Trophoblast cell (in vitro differentiated cells and primary cell): Measurements from ENCODE around the gene ART4.

Source experiments
- DNase-seq, 2 donors: peaks; one replicate each; pipeline ENCODE4 v3.0.0-alpha.2; 2016
- H2AFZ ChIP-seq: 2 replicates; pipeline ENCODE4 v1.6.1; 2013; ENCODE audit warnings: low read length, moderate library complexity, mild to moderate bottlenecking; ENCODE audit not compliant: insufficient read depth, poor library complexity
- H2AK5ac ChIP-seq: 2 replicates; pipeline ENCODE4 v1.6.1; 2013; ENCODE audit warnings: mild to moderate bottlenecking, low read length
- H2BK120ac ChIP-seq: 2 replicates; pipeline ENCODE4 v1.6.1; 2013; ENCODE audit warnings: low read length, mild to moderate bottlenecking, moderate library complexity; ENCODE audit not compliant: insufficient read depth, poor library complexity
- H2BK12ac ChIP-seq: 2 replicates; pipeline ENCODE4 v1.6.1; 2013; ENCODE audit warnings: mild to moderate bottlenecking, low read length, moderate library complexity
- H2BK5ac ChIP-seq: 2 replicates; pipeline ENCODE4 v1.6.1; 2013; ENCODE audit warnings: low read length, low read depth, moderate library complexity, mild to moderate bottlenecking; ENCODE audit not compliant: poor library complexity
- H3K14ac ChIP-seq: 2 replicates; pipeline ENCODE4 v1.6.1; 2013; ENCODE audit warnings: mild to moderate bottlenecking, low read length
- H3K18ac ChIP-seq: 2 replicates; pipeline ENCODE4 v1.6.1; 2013; ENCODE audit warnings: mild to moderate bottlenecking, low read length
- H3K23ac ChIP-seq: 2 replicates; pipeline ENCODE4 v1.6.1; 2013; ENCODE audit warnings: low read length
- H3K27ac ChIP-seq: 2 replicates; pipeline ENCODE4 v1.5.1; 2013; ENCODE audit warnings: low read depth, mild to moderate bottlenecking, inconsistent platforms, low read length, moderate library complexity
- H3K27me3 ChIP-seq: 2 replicates; pipeline ENCODE4 v1.6.1; 2013; ENCODE audit warnings: inconsistent platforms, mild to moderate bottlenecking, low read length, moderate library complexity; ENCODE audit not compliant: insufficient read depth
- H3K36me3 ChIP-seq, 2 experiments: 1 replicate in 1 of 2; 2 replicates in 1 of 2; pipeline ENCODE4 v1.6.1; 2013; ENCODE audit warnings: low read length in 2 of 2, mild to moderate bottlenecking in 2 of 2, moderate library complexity in 1 of 2; ENCODE audit not compliant: insufficient read depth in 2 of 2, control insufficient read depth in 1 of 2
- H3K4ac ChIP-seq: 2 replicates; pipeline ENCODE4 v1.6.1; 2013; ENCODE audit warnings: low read depth, mild to moderate bottlenecking, low read length, moderate library complexity
- H3K4me1 ChIP-seq, 2 experiments: 1 replicate in 1 of 2; 2 replicates in 1 of 2; pipeline ENCODE4 v1.6.1; 2013; ENCODE audit warnings: low read length in 2 of 2, mild to moderate bottlenecking in 2 of 2, moderate library complexity in 1 of 2; ENCODE audit not compliant: insufficient read depth in 2 of 2, control insufficient read depth in 1 of 2
- H3K4me2 ChIP-seq: 2 replicates; pipeline ENCODE4 v1.6.1; 2013; ENCODE audit warnings: inconsistent platforms, mild to moderate bottlenecking, low read length, moderate library complexity
- H3K4me3 ChIP-seq: 2 replicates; pipeline ENCODE4 v1.5.1; 2013; ENCODE audit warnings: mild to moderate bottlenecking, low read depth, low read length, inconsistent platforms
- H3K79me1 ChIP-seq: one replicate; pipeline ENCODE4 v1.6.1; 2013; ENCODE audit warnings: low read length
- H3K79me2 ChIP-seq: 2 replicates; pipeline ENCODE4 v1.6.1; 2013; ENCODE audit warnings: low read length, mild to moderate bottlenecking; ENCODE audit not compliant: control insufficient read depth, insufficient read depth, poor library complexity
- H3K9ac ChIP-seq: 2 replicates; pipeline ENCODE4 v1.6.1; 2013; ENCODE audit warnings: mild to moderate bottlenecking, low read length
- H3K9me3 ChIP-seq: 2 replicates; pipeline ENCODE4 v1.6.1; 2013; ENCODE audit warnings: low read depth, mild to moderate bottlenecking, control low read depth, inconsistent platforms, low read length; ENCODE audit not compliant: insufficient read depth
- H4K12ac ChIP-seq: 2 replicates; pipeline ENCODE4 v1.6.1; 2013; ENCODE audit warnings: low read depth, mild to moderate bottlenecking, low read length, moderate library complexity
- H4K8ac ChIP-seq: 2 replicates; pipeline ENCODE4 v1.6.1; 2013; ENCODE audit warnings: low read depth, mild to moderate bottlenecking, low read length, moderate library complexity
- H4K91ac ChIP-seq: one replicate; pipeline ENCODE4 v1.6.1; 2013; ENCODE audit warnings: low read depth, mild to moderate bottlenecking, low read length, moderate library complexity
- WGBS: extraction: QIAGEN DNeasy Blood & Tissue Kit; methylation state at CpG from one replicate; pipeline ENCODE4 v1.1.7; 2013; ENCODE audit warnings: missing lambda C conversion rate; ENCODE audit not compliant: insufficient read length, insufficient coverage; ENCODE audit errors: extremely low coverage; 5-methylcytosine and 5-hydroxymethylcytosine counted together

Gene ART4

DNA sequence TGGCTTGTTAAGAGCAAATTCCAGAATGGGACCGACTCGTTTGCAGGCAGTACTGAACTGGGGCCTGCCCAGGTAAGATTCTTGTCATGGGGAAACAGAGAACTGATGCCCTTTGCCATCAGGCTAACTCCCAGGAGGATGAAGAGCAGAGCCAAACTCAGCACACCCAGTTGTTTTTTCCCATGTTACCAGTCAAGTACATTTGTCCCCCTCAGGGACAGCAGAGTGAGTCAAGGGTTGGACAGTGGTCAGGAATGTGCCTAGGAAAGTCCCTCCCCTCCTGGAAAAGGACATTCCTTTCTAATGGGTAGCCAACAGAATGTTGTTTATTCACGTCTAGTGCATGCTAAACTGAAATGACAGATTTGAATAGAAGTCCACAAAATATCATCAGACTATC, 1.6 kb downstream of the ART4 start:
- no peak overlapping the region for H4K12ac ChIP-seq
- WGBS = no CpG with 5 or more reads among the region's 3 CpGs
- H3K36me3 ChIP-seq = no peaks in the 10 kb centered on the region
- H3K9me3 ChIP-seq = no peaks in the 10 kb centered on the region
- peak overlapping the region; percentile 56 for H3K27ac ChIP-seq
- peak overlapping the region; percentile 45 for H3K4me2 ChIP-seq
- H4K91ac ChIP-seq = no peak overlapping the region
- no peak overlapping the region for H3K4me3 ChIP-seq
- H3K4ac ChIP-seq = peak overlapping the region; percentile 30
- no peak overlapping the region for H2AK5ac ChIP-seq
- no peak overlapping the region for H3K14ac ChIP-seq
- no peak overlapping the region for H2AFZ ChIP-seq
- H3K9ac ChIP-seq = no peak overlapping the region
- DNase-seq = peak; percentile 79 to 92
- H4K8ac ChIP-seq = no peak overlapping the region
- peak overlapping the region; percentile 25 for H2BK12ac ChIP-seq
- H3K79me1 ChIP-seq = peaks cover 11% of the 10 kb centered on the region
- no peak overlapping the region for H3K18ac ChIP-seq
- peak overlapping the region; percentile 3 for H2BK120ac ChIP-seq
- H3K4me1 ChIP-seq = peaks cover 3 to 13% of the 10 kb centered on the region in 2 experiments
- no peaks in the 10 kb centered on the region for H3K27me3 ChIP-seq
- H3K79me2 ChIP-seq = peaks cover 2% of the 10 kb centered on the region
- H2BK5ac ChIP-seq = peak overlapping the region; percentile 42
- no peak overlapping the region for H3K23ac ChIP-seq

DNA sequence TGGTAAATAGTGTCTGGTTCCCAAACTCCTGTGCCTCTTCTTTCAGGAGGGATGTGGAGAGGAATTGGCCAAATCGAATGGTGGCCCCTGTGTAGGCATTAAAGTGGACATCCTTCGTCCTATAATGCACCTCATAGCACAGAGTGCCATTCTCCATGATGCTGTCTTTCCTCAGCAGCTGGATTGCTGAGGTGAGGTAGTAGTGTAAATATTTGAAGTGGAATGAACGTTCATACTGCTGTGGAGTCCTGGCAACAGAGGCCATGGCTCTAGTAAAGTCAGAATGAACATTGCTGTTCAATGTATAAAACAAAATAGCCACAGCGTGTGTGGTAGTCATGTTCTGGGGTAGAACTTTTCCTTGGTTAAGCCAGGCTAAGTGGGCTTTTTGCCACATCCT, 2.7 kb downstream of the ART4 start:
- WGBS = no CpG with 5 or more reads among the region's 4 CpGs
- H3K36me3 ChIP-seq = no peaks in the 10 kb centered on the region
- no peak overlapping the region for H3K14ac ChIP-seq
- no peaks in the 10 kb centered on the region for H3K27me3 ChIP-seq
- no peak overlapping the region for H2BK120ac ChIP-seq
- no peak overlapping the region for H2AFZ ChIP-seq
- H3K4ac ChIP-seq = no peak overlapping the region
- H3K9me3 ChIP-seq = no peaks in the 10 kb centered on the region
- no peak overlapping the region for H3K4me3 ChIP-seq
- H4K12ac ChIP-seq = no peak overlapping the region
- no peak overlapping the region for H3K27ac ChIP-seq
- H2BK12ac ChIP-seq = peak overlapping the region; percentile 44
- H3K18ac ChIP-seq = no peak overlapping the region
- peaks cover 13% of the 10 kb centered on the region for H3K79me1 ChIP-seq
- no peak overlapping the region for H3K4me2 ChIP-seq
- H2AK5ac ChIP-seq = no peak overlapping the region
- peak; percentile 34 to 58 for DNase-seq
- H2BK5ac ChIP-seq = no peak overlapping the region
- H4K8ac ChIP-seq = no peak overlapping the region
- peaks cover 2% of the 10 kb centered on the region for H3K79me2 ChIP-seq
- no peak overlapping the region for H3K23ac ChIP-seq
- H3K9ac ChIP-seq = no peak overlapping the region
- peaks cover 3 to 13% of the 10 kb centered on the region in 2 experiments for H3K4me1 ChIP-seq
- no peak overlapping the region for H4K91ac ChIP-seq

DNA sequence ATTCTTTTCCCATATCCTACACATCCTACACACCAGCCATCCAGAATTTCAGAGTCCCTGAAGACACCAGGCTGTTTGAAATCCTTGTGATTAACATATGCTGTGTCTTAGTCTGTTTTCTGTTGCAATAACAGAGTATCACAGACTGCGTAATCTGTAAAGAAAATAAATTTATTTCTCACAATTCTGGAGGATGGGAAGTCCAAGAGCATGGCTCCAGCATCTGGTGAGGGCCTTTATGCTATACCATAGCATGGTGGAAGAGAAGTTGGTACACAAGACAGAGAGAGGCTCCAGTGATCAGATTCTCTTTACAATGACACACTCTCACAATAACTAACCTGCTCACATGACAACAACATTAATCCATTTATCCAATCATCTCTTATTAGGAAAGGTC, 4.1 kb downstream of the ART4 start:
- Histone ChIP-seq H2BK120ac (no peak overlapping the region), H2AK5ac (no peak overlapping the region), H3K27ac (no peak overlapping the region), H3K79me2 (peaks cover 2% of the 10 kb centered on the region), H3K9ac (no peak overlapping the region), H2BK12ac (no peak overlapping the region), H2BK5ac (no peak overlapping the region), H3K79me1 (peaks cover 19% of the 10 kb centered on the region), H3K4me1 (peaks cover 6 to 17% of the 10 kb centered on the region in 2 experiments), H3K4me3 (no peak overlapping the region), H4K12ac (no peak overlapping the region), H4K8ac (no peak overlapping the region), H4K91ac (no peak overlapping the region), H3K23ac (no peak overlapping the region), H3K4me2 (no peak overlapping the region), H3K4ac (no peak overlapping the region), H2AFZ (no peak overlapping the region), H3K9me3 (no peaks in the 10 kb centered on the region), H3K14ac (no peak overlapping the region), H3K36me3 (no peaks in the 10 kb centered on the region), H3K27me3 (no peaks in the 10 kb centered on the region), H3K18ac (no peak overlapping the region)
- DNase-seq = no peak
- no CpG with 5 or more reads among the region's 1 CpG for WGBS

DNA sequence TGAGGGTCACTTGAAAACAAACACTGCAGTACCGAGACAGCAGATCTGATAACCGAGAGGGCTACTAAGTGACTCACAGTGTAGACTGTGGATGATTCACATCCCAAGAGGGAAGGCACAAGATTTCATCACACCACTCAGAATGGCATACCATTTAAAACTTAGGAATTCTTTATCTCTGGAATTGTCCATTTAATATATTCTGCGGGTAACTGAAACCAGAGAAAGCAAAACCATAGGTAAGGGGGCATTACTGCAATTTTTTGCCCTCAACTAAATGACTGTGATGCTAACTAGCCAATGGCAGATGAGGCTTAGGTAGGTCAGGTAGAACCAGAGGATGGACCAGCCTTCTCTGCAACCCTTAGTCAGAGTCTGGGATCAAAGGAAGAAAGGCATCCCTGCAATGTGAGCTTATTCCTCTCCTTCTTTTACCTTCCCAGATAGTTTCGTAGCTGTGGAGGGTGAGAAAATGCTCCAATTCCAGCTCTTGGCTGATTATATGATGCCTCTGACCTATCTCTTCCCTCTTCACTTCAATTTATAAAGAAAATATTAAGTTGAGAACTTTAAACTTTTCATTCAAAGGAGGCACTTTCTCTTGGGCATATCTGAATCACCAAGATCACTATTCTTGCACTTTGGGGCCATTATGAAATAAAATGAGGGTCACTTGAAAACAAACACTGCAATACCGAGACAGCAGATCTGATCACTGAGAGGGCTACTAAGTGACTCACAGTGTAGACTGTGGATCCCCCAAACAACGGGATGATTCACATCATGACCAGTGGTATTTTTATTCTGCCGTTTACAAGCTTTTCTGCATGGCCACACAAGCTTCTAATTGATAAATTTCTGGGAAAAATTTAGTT, 6.8 kb downstream of the ART4 start:
- Histone ChIP-seq H3K4me1 (peaks cover 6% of the 10 kb centered on the region in 2 experiments), H3K27ac (peak overlapping the region; percentile 68), H3K23ac (no peak overlapping the region), H3K18ac (no peak overlapping the region), H3K4ac (no peak overlapping the region), H2AK5ac (no peak overlapping the region), H3K79me2 (no peaks in the 10 kb centered on the region), H3K4me3 (no peak overlapping the region), H2BK12ac (no peak overlapping the region), H2AFZ (no peak overlapping the region), H2BK5ac (peak overlapping the region; percentile 72), H3K9me3 (no peaks in the 10 kb centered on the region), H3K14ac (no peak overlapping the region), H3K4me2 (no peak overlapping the region), H4K8ac (no peak overlapping the region), H3K36me3 (no peaks in the 10 kb centered on the region), H3K79me1 (peaks cover 16% of the 10 kb centered on the region), H3K9ac (no peak overlapping the region), H4K91ac (peak overlapping the region; percentile 90), H3K27me3 (no peaks in the 10 kb centered on the region), H2BK120ac (peak overlapping the region; percentile 58), H4K12ac (no peak overlapping the region)
- no CpG with 5 or more reads among the region's 7 CpGs for WGBS
- DNase-seq = peak; percentile 92 to 97
